ENCODE data around the gene DNLZ. TPM values are rescaled to one million over a fixed set of nuclear protein-coding genes. Genes with fewer than 3 reads are reported as not detected.

Gene DNLZ
- total and polyA plus RNA-seq, 9 of the 15 experiments (the other 6 are each of a cell fraction or from before 2014, with no cell fraction given): 0.17 to 44.6 (median 3.4) TPM

GRCh38 chr9:136400038-136400834 lies 36.7 kb upstream of the DNLZ start, which contains the start of gene SNAPC4 (continued):
- TF ChIP-seq ZBTB40 (IDR thresholded peaks at IDR 0.05) (peak; percentile 93), ZBTB40 (CRISPR knock-in tag; IDR thresholded peaks at IDR 0.05) (no peak), KDM2B (CRISPR knock-in tag; IDR thresholded peaks at IDR 0.05) (no peak), RBFOX2 (IDR thresholded peaks at IDR 0.05; ENCODE audit: low read depth, low read length) (peak; percentile 80), SP2 (IDR thresholded peaks at IDR 0.05; ENCODE audit: extremely low read depth, low read depth, low read length, poor library complexity, severe bottlenecking) (peak; percentile 76), BACH1 (tag; IDR thresholded peaks at IDR 0.05) (no peak), RCOR1 (IDR thresholded peaks at IDR 0.05; ENCODE audit: borderline replicate concordance in 1 of 2, low read depth in 2 of 2, low read length in 2 of 2) (peak in 1 of 2 experiments; percentile 25; a peak in 1 of 4 replicates), SRSF3 (IDR thresholded peaks at IDR 0.05; ENCODE audit: insufficient read depth, low read length) (no peak), NCOA1 (IDR thresholded peaks at IDR 0.05; ENCODE audit: low read depth) (no peak), MAX (CRISPR knock-in tag; IDR thresholded peaks at IDR 0.05) (no peak), SIRT6 (IDR thresholded peaks at IDR 0.05; ENCODE audit: low read depth, low read length) (no peak), ZNF445 (CRISPR knock-in tag; IDR thresholded peaks at IDR 0.05; ENCODE audit: low read depth) (no peak), POLR2B (IDR thresholded peaks at IDR 0.05; ENCODE audit: low read depth, partially characterized antibody) (no peak), SUPT5H (IDR thresholded peaks at IDR 0.05) (peak; percentile 43; the same call in 1 of the 2 replicates), ZNF41 (CRISPR knock-in tag; conservative IDR thresholded peaks at IDR 0.05) (no peak)

Measured in K562 (cell line).